K562 (cell line): Measurements from ENCODE around the gene RIOX2. TPM values are rescaled to one million over a fixed set of nuclear protein-coding genes. Genes with fewer than 3 reads are reported as not detected.

Source experiments
- CBFA2T3 ChIP-seq: fragments of 450-650 bp; IDR thresholded peaks from 2 replicates; pipeline ENCODE4 v1.6.1; 2017
- CEBPG ChIP-seq, 3 experiments: fragments of 200-800 bp in 1 of 3; sonication (Bioruptor generic) in 1 of 3; sonication (generic) in 1 of 3; formaldehyde crosslinking in 1 of 3; IDR thresholded peaks in 2 of 3; conservative IDR thresholded peaks in 1 of 3; 2 replicates each; pipeline versions ENCODE4 v1.6.1 to v1.8.0; 2016 to 2022; ENCODE audit warnings: missing compliant biosample characterization in 2 of 3, missing genetic modification characterization in 2 of 3, mild to moderate bottlenecking in 1 of 3, missing genetic modification reagents in 1 of 3
- CTCF ChIP-seq, 3 experiments: IDR thresholded peaks in 2 of 3; conservative IDR thresholded peaks in 1 of 3; 2 replicates each; pipeline ENCODE4 v1.5.1; 2011 to 2012; ENCODE audit warnings: low read length in 3 of 3, mild to moderate bottlenecking in 3 of 3, control low read depth in 2 of 3, improper control_type of control experiment in 1 of 3, inconsistent platforms in 1 of 3, low read depth in 1 of 3, mixed read lengths in 1 of 3, moderate library complexity in 1 of 3; ENCODE audit not compliant: insufficient read depth in 2 of 3
- DACH1 ChIP-seq: fragments of 450-650 bp; IDR thresholded peaks from 2 replicates; pipeline ENCODE4 v1.6.1; 2018; ENCODE audit not compliant: partially characterized antibody
- ESRRA ChIP-seq: fragments of 450-650 bp; IDR thresholded peaks from 2 replicates; pipeline ENCODE4 v1.6.1; 2014; ENCODE audit warnings: low read depth, mild to moderate bottlenecking, moderate library complexity, borderline replicate concordance
- HDAC1 ChIP-seq, 2 experiments: fragments of 450-650 bp; IDR thresholded peaks; 2 replicates each; pipeline ENCODE4 v1.6.1; 2016 to 2017; ENCODE audit warnings: inconsistent platforms in 1 of 2, mild to moderate bottlenecking in 1 of 2, moderate library complexity in 1 of 2
- HDAC2 ChIP-seq: fragments of 450-650 bp; IDR thresholded peaks from 2 replicates; pipeline ENCODE4 v1.6.1; 2016; ENCODE audit warnings: mild to moderate bottlenecking
- HLTF ChIP-seq: fragments of 450-650 bp; IDR thresholded peaks from 2 replicates; pipeline ENCODE4 v1.6.1; 2016
- L3MBTL2 ChIP-seq: fragments of 450-650 bp; IDR thresholded peaks from 2 replicates; pipeline ENCODE4 v1.6.1; 2016; ENCODE audit warnings: mild to moderate bottlenecking, moderate library complexity
- MAFG ChIP-seq: fragments of 450-650 bp; conservative IDR thresholded peaks from 2 replicates; pipeline ENCODE4 v1.6.1; 2016; ENCODE audit warnings: missing genetic modification characterization, missing compliant biosample characterization
- MBD2 ChIP-seq: sonication (generic); IDR thresholded peaks from 2 replicates; pipeline ENCODE4 v1.6.1; 2016; ENCODE audit warnings: low read depth, borderline replicate concordance
- MTA1 ChIP-seq: fragments of 450-650 bp; IDR thresholded peaks from 2 replicates; pipeline ENCODE4 v1.6.1; 2017; ENCODE audit warnings: borderline replicate concordance
- NCOA1 ChIP-seq: fragments of 450-650 bp; IDR thresholded peaks from 2 replicates; pipeline ENCODE4 v1.6.1; 2016; ENCODE audit warnings: low read depth
- PML ChIP-seq: IDR thresholded peaks from 2 replicates; pipeline ENCODE4 v1.6.1; 2012; ENCODE audit warnings: low read length, inconsistent platforms
- POLR2AphosphoS5 ChIP-seq: IDR thresholded peaks from 2 replicates; pipeline ENCODE4 v1.6.1; 2011; ENCODE audit warnings: mild to moderate bottlenecking, low read depth, low read length, moderate library complexity; ENCODE audit not compliant: control insufficient read depth, insufficient read depth
- RBBP5 ChIP-seq: fragments of 200-600 bp; sonication (generic); IDR thresholded peaks from 2 replicates; pipeline ENCODE4 v1.6.1; 2012; ENCODE audit warnings: borderline replicate concordance, mild to moderate bottlenecking, low read length, control low read depth, inconsistent platforms; ENCODE audit not compliant: insufficient read depth, poor library complexity, severe bottlenecking
- RCOR1 ChIP-seq, 2 experiments: IDR thresholded peaks; 2 replicates each; pipeline ENCODE4 v1.6.1; 2012; ENCODE audit warnings: low read depth in 2 of 2, low read length in 2 of 2, borderline replicate concordance in 1 of 2, improper control_type of control experiment in 1 of 2
- SMAD4 ChIP-seq: fragments of 250-450 bp; sonication (Bioruptor Pico); conservative IDR thresholded peaks from 2 replicates; pipeline ENCODE4 v1.8.0; 2021; ENCODE audit warnings: inconsistent platforms, mild to moderate bottlenecking, moderate library complexity
- TBL1XR1 ChIP-seq, 2 experiments: IDR thresholded peaks; 2 replicates each; pipeline ENCODE4 v1.6.1; 2012; ENCODE audit warnings: improper control_type of control experiment in 2 of 2, low read length in 2 of 2, mild to moderate bottlenecking in 1 of 2
- TEAD4 ChIP-seq, 2 experiments: sonication (generic) in 1 of 2; formaldehyde crosslinking in 1 of 2; IDR thresholded peaks; 2 replicates each; pipeline versions ENCODE4 v1.6.1 to v1.8.0; 2012 to 2022; ENCODE audit warnings: borderline replicate concordance in 1 of 2, inconsistent platforms in 1 of 2, low read length in 1 of 2, mild to moderate bottlenecking in 1 of 2, missing genetic modification reagents in 1 of 2
- ZNF583 ChIP-seq: fragments of 250-450 bp; sonication (Bioruptor Pico); IDR thresholded peaks from 2 replicates; pipeline ENCODE4 v1.4.0; 2020
- polyA plus RNA-seq, 8 experiments: library from polyadenylated mRNA; depleted of rRNA in 4 of 8; stranded (reverse) in 5 of 8; unstranded in 3 of 8; fragments of >200 nt; fragmentation: Nextera tagmentation in 2 of 8; fragmentation: Illumina TruSeq in 1 of 8; extraction: Ambion mirVana in 2 of 8; extraction: Trizol in 1 of 8; gene quantifications; 2 replicates each; pipeline versions ENCODE4 v1.2.1 to v1.2.3, GENCODE V29; 2011 to 2014; ENCODE audit warnings: inconsistent platforms in 1 of 8, missing spikeins in 1 of 8
- total RNA-seq, 7 experiments: library from RNA; depleted of rRNA in 6 of 7; stranded (reverse); fragments of >200 nt in 6 of 7; fragmentation: Illumina TruSeq in 2 of 7; extraction: Trizol in 2 of 7; gene quantifications; 2 replicates each; pipeline versions ENCODE4 v1.2.1 to v1.2.3, GENCODE V29; 2011 to 2021; ENCODE audit warnings: low replicate concordance in 1 of 7
- TF ChIP-seq, protein P1 (sequence below): sonication (generic); formaldehyde crosslinking; IDR thresholded peaks from 2 replicates; pipeline ENCODE4 v1.8.0; 2023; ENCODE audit warnings: missing genetic modification reagents, mild to moderate bottlenecking, borderline replicate concordance

The RIOX2 gene
- total and polyA plus RNA-seq, 9 of the 15 experiments (the other 6 are each of a cell fraction or from before 2014, with no cell fraction given) = 22.2 to 56.0 (median 32.6) TPM

DNA sequence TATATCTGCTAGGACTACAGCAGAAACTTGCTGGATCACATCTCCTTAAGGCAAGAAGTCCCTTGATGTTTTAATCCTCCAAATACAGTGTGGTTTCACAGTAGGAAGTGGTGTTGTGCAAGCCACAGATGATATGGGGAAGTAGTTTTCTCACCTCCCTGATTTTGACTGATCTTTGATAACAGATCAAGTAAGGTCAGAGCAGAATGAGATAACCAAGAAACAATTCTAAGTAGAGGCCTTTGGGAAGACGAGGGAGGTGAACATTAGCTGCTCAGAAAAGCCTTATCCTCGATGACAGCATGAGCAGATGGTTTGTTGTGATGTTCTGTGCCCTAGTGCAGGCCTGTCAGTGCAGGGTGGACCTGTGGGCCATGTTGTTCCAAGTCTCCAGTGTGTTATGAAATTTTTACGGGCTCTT lies 61.3 kb downstream of the RIOX2 start (continued):
- TF ChIP-seq HDAC1 (IDR thresholded peaks at IDR 0.05) = peak in 1 of 2 experiments; percentile 97; a peak in 2 of 4 replicates
- peak; percentile 96 for TF ChIP-seq HDAC2
- TF ChIP-seq CBFA2T3 = peak; percentile 92
- TF ChIP-seq CEBPG (CRISPR knock-in tag; IDR thresholded peaks at IDR 0.05) = peak; percentile 61; the same call in 1 of the 2 replicates
- peak; percentile 53 to 66; a peak in 2 of 4 replicates for TF ChIP-seq CEBPG (tag; conservative IDR thresholded peaks at IDR 0.05 in 1 of 2, IDR thresholded peaks at IDR 0.05 in 1 of 2)
- peak; percentile 53; the same call in 1 of the 2 replicates for TF ChIP-seq NCOA1
- TF ChIP-seq DACH1 = peak; percentile 10
- peak; percentile 30; the same call in 1 of the 2 replicates for TF ChIP-seq SMAD4 (CRISPR knock-in tag)
- no peak for TF ChIP-seq RBBP5
- TF ChIP-seq TEAD4 (IDR thresholded peaks at IDR 0.05; ENCODE audit: low read length) = peak; percentile 80
- TF ChIP-seq TEAD4 (CRISPR knock-in tag; IDR thresholded peaks at IDR 0.05; ENCODE audit: borderline replicate concordance) = no peak
- TF ChIP-seq CTCF (IDR thresholded peaks at IDR 0.05 in 2 of 3, conservative IDR thresholded peaks at IDR 0.05 in 1 of 3; ENCODE audit: insufficient read depth in 2 of 3, low read depth in 1 of 3, low read length in 3 of 3) = no peak
- TF ChIP-seq ZNF583 (CRISPR knock-in tag) = no peak
- TF ChIP-seq POLR2AphosphoS5 = peak; percentile 51; the same call in 1 of the 2 replicates
- 0 out of 2 replicates have a peak, but pooled peaks have one; percentile 25 for TF ChIP-seq MBD2
- peak; percentile 53; the same call in 1 of the 2 replicates for TF ChIP-seq L3MBTL2
- TF ChIP-seq TBL1XR1 (IDR thresholded peaks at IDR 0.05; ENCODE audit: low read length in 2 of 2) = peak in 1 of 2 experiments; percentile 58; a peak in 1 of 4 replicates
- no peak for TF ChIP-seq MAFG (tag)
- peak; percentile 15; the same call in 1 of the 2 replicates for TF ChIP-seq ESRRA
- peak; percentile 62; the same call in 1 of the 2 replicates for TF ChIP-seq MTA1
- TF ChIP-seq HLTF = no peak
- TF ChIP-seq, protein P1, sequence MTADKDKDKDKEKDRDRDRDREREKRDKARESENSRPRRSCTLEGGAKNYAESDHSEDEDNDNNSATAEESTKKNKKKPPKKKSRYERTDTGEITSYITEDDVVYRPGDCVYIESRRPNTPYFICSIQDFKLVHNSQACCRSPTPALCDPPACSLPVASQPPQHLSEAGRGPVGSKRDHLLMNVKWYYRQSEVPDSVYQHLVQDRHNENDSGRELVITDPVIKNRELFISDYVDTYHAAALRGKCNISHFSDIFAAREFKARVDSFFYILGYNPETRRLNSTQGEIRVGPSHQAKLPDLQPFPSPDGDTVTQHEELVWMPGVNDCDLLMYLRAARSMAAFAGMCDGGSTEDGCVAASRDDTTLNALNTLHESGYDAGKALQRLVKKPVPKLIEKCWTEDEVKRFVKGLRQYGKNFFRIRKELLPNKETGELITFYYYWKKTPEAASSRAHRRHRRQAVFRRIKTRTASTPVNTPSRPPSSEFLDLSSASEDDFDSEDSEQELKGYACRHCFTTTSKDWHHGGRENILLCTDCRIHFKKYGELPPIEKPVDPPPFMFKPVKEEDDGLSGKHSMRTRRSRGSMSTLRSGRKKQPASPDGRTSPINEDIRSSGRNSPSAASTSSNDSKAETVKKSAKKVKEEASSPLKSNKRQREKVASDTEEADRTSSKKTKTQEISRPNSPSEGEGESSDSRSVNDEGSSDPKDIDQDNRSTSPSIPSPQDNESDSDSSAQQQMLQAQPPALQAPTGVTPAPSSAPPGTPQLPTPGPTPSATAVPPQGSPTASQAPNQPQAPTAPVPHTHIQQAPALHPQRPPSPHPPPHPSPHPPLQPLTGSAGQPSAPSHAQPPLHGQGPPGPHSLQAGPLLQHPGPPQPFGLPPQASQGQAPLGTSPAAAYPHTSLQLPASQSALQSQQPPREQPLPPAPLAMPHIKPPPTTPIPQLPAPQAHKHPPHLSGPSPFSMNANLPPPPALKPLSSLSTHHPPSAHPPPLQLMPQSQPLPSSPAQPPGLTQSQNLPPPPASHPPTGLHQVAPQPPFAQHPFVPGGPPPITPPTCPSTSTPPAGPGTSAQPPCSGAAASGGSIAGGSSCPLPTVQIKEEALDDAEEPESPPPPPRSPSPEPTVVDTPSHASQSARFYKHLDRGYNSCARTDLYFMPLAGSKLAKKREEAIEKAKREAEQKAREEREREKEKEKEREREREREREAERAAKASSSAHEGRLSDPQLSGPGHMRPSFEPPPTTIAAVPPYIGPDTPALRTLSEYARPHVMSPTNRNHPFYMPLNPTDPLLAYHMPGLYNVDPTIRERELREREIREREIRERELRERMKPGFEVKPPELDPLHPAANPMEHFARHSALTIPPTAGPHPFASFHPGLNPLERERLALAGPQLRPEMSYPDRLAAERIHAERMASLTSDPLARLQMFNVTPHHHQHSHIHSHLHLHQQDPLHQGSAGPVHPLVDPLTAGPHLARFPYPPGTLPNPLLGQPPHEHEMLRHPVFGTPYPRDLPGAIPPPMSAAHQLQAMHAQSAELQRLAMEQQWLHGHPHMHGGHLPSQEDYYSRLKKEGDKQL (CRISPR knock-in tag) = no peak
- peak; percentile 64 to 99; a peak in 3 of 4 replicates for TF ChIP-seq RCOR1 (IDR thresholded peaks at IDR 0.05; ENCODE audit: borderline replicate concordance in 1 of 2, low read depth in 2 of 2, low read length in 2 of 2)
- TF ChIP-seq PML = peak; percentile 62
